Stimulated activated CD4-positive, alpha-beta T cell treated with anti-CD3 and anti-CD28 coated beads, Interleukin-1b, Interleukin-23, amount 100 ng/mL, for 24 hours (primary cell): ENCODE results near the gene MRPL43.

ENCODE experiments used
- DNase-seq, 4 experiments: peaks; one replicate each; pipeline ENCODE4 v3.0.0-alpha.2; 2020; ENCODE audit warnings: low read depth in 4 of 4, low spot score in 1 of 4

The MRPL43 gene

DNA sequence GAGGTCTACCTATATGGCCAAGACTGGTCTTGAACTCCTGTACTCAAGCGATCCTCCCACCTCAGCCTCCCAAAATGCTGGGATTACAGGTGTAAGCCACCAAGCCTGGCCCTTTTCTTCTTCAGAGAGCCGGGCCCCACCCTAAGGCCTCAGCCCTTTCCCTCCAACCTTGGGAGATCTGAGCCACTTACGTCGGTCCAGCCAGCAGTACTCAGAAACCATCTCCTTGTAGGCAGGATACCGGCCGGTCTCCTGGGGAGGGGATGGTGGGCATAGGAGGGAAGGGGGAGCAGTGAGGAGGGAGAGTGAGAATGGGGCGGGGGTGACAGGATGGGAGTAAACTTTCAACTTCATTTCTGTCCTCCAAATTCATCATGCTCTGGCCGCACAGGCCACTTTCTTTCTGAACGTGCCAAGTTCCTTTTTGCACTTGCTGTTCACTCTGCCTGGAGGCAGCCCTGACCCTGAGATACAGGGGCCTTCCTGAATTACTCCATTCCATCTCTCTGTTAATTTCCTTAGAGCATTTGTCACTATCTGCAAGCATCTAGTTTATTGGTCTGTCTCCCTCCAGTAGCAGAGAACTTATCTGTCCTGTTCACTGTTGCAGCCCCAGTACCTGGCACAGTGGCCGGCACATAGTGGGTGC, 33.3 kb upstream of the MRPL43 start:
- no peak for DNase-seq

GRCh38 chr10:101019440-101019703, 32.1 kb upstream of the MRPL43 start:
- no peak for DNase-seq

GRCh38 chr10:101018600-101019439, 31.5 kb upstream of the MRPL43 start:
- DNase-seq = peak in 3 of 4 experiments; percentile 50 to 74 (median 70)

- DNase-seq = no peak
Measured at GRCh38 chr10:101018118-101018599, 30.9 kb upstream of the MRPL43 start.

DNA sequence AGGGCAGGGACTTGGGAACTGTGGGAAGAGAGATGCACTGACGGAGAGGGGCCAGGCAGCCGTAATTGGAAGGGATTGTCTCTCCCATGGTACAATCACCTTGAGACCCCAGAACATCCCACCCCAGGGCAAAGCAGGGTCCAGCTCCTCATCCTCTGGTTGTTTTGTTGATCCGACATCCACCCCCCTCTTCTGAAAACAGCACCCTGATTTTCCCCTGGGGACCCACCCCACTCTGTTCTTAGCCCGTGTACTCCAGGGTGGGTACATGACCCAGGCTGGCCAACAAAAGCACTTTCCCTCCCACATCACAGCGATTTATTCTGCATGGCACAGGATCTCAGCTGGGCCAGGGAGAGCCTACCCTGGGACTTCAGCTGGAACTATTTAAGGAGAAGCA, 29.5 kb upstream of the MRPL43 start:
- DNase-seq = no peak

- no peak for DNase-seq
Measured at GRCh38 chr10:101015582-101015973, 28.3 kb upstream of the MRPL43 start.

DNA sequence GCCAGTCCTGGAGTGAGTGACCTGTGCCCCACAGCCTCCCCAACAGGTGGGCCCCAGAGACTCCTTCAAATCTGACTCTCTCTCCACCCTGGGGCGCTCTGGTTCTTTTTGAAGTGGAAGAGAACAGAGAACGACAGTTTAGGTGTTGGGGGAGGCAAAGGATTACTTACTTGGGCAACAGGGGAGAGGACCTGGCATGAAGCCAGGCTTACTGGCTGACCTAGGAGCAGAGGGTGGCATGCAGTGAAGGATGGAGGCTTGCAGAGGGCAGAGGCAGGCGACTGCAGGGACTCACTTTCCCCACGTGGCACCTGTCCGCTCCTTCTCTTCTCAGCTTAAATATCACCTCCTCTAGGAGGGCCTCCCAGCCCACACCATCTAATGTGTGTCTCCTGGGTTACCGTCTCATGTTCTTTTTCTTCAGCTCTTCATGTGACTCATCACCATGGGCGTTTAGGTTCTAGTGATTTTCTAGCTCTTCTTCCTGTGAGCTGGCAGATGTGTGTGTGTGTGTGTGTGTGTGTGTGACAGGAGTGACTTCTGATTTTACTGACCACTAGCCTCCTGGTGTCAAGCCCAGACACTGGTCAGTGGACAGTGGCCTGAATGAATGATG, 27.8 kb upstream of the MRPL43 start:
- no peak for DNase-seq

DNA sequence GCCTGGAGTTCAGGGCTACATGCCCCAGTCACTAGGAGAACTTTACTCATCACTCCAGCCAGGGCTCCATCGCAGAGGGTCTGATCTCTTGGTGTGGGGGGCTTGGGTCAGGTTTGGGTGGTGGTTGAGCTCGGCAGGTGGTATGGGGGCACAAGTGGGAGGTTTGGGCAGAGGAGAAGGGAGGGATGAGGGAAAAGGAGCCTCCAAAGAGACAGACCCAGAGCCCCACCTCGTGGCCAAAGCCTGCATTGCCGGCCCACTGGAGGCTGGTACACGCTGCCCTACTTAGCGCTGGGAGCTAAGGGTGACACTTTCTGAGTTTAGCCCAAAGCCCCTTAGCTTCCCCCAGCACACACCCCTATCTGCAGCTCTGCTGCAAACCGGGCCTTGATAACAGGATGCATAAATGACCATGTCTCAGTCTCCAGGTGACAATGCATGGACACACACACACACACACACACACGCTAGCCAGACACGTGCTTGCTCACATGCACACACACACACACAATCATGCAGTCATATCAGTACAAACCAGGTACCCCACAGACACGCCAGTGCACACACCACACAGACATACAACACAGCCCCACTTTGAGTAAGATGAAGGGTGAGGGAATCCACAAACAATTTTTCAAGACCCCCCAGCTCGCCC, 27.1 kb upstream of the MRPL43 start:
- DNase-seq = peak in 3 of 4 experiments; percentile 57 to 68 (median 66)

DNA sequence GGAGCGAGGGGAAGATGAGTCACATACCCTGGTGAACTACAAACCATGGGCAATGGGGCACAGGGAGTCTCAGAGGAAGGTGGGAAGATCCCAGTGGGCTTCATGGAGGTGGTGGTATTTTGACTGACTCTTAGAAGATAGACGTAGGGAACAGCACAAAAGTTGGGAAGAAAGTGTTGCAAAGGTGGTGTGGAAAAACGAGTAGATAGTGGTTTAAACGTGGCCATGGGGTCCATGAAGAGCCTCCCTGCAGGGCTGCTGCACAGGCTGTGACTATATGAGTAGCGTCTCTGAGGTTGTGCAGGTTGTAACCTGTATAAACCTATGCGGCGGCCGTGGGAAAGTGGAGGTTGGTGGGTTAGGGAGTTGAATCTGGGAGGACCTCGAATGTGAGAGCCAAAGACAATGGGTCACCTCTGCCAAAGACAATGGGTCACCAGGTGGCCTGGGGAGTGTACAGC, 26.1 kb upstream of the MRPL43 start:
- DNase-seq = no peak

GRCh38 chr10:101012525-101013364, 25.4 kb upstream of the MRPL43 start:
- DNase-seq = peak in 3 of 4 experiments; percentile 63 to 71 (median 66)

GRCh38 chr10:101011517-101012423, 24.5 kb upstream of the MRPL43 start:
- DNase-seq = no peak

DNA sequence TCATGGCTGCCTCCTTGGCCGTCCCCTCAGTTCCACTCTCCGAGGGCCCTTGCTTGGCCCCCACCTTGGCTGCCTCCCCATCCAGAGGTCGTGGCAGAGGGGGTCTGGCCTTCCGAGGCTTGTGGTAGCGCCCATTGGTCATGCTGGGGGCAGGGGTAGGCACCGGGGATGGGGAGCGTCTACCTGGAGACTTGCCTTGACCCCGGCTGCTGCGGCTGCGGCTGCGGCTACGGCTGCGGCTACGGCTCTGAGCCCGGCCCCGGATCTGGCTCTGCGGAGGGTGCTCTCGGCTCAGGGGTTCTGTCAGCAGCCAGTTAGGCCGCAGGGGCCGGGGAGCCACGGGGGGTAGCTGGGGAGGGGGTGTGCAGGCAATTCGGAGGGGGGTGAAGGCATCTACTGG, 23.0 kb upstream of the MRPL43 start:
- DNase-seq = no peak

- DNase-seq = no peak
Measured at GRCh38 chr10:101008823-101009423, 21.6 kb upstream of the MRPL43 start.

DNA sequence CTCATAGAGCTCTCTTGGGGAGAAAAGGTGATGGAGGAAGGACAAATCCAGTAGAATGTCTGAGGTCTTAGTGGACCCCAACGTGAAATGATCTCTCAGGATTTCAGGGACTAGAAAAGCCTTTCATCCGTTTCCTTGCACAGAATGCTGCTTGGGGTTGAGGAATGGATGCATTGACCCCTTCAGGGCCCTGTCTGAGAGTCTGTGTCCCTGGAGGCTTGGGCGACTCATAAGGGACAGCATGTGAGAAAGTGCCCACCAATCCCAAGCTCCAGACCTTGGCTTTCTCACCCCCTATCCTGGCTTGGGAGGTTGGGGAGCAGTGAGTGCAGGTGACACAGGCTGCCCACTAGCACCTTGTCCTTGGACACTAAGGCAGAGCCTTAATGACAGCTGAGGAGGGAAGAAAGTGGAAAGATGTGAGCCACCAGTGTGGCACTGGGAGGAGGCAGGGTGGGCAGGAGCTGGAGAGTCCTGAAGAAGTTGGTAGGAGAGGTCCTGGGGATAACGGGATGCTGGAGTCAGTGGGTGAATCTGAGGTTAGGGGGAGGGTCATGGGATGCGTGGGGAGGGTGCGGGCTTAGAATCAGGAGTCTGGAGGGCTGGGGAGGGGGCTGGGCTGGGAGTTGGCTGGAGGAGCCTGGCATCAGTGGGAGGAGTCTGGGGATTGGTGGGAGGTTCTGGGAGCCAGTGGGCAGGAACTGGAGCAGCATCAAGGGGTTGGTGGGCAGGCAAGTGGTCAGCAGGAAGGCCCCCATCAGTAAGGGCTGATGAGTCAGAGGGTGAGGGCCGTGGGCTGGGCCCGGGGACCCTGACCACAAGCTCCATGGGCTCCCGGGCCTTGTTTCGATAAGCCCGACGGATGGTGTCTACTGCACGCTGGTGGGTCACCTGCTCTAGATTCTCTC, 20.9 kb upstream of the MRPL43 start:
- DNase-seq = no peak

- DNase-seq = no peak
Measured at GRCh38 chr10:101007099-101007711, 19.9 kb upstream of the MRPL43 start.

GRCh38 chr10:101006593-101007098, 19.3 kb upstream of the MRPL43 start:
- no peak for DNase-seq

DNA sequence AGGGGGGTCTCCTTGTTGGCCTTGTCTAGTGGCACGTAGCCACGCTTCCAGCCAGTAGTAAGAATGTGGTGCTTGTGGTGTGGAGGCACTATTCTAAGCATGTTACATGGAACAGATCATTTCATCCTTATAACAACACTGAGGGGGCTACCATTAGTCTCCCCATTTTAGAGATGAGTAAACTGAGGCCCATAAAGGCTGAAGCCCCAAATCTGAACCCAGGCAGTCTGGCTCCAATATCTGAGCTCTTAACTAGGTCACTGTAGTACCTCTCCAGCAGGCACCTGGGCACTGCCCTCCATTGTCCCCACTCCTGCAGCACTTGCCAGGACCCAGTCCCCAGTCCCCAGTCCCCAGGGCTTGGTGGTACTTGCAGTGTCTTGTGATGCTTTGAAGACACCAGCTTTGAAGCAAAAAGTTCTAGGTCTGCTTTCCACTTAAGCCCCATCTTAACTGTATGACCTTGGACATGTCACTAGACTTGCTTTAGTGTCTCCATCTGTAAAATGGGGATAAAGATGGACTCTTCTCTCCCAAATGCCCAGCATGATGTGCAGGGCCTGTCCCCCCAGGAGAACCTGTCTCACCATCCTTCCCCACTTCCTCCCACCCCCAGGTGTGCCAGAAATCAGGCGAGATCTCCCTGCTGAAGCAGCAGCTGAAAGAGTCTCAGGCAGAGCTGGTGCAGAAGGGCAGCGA, 18.7 kb upstream of the MRPL43 start:
- no peak for DNase-seq
